ENCODE measurements around the gene ZNF467.

Gene ZNF467

GRCh38 chr7:149716007-149716931, 57.1 kb downstream of the ZNF467 start:
- DNase-seq (ENCODE audit: low spot score) = no peak

GRCh38 chr7:149715476-149715875, 57.9 kb downstream of the ZNF467 start:
- DNase-seq (ENCODE audit: low spot score) = no peak

- DNase-seq (ENCODE audit: low spot score) = no peak
Measured at GRCh38 chr7:149714910-149715471, 58.4 kb downstream of the ZNF467 start.
